Measurements from ENCODE around the gene FOXB1.

The FOXB1 gene

GRCh38 chr15:60004009-60004845 is at the start of gene FOXB1:
FOXB1 (plus strand) TSS chr15:60004311; CDS start chr15:60004964, 653 bp downstream.
- DNase-seq: no peak

- no peak for DNase-seq
Measured at GRCh38 chr15:59958288-59958687, 45.8 kb upstream of the FOXB1 start.

- DNase-seq: no peak
Measured at GRCh38 chr15:59960318-59960717, 43.8 kb upstream of the FOXB1 start.

GRCh38 chr15:59963322-59963721 is 40.8 kb upstream of the FOXB1 start:
- no peak for DNase-seq

- no peak for DNase-seq
Measured at GRCh38 chr15:59963925-59964324, 40.2 kb upstream of the FOXB1 start.

- DNase-seq: no peak
Measured at GRCh38 chr15:59965741-59966140, 38.4 kb upstream of the FOXB1 start.

GRCh38 chr15:59966262-59966661 is 37.8 kb upstream of the FOXB1 start:
- no peak for DNase-seq

GRCh38 chr15:59968314-59968713 is 35.8 kb upstream of the FOXB1 start:
- no peak for DNase-seq

- no peak for DNase-seq
Measured at GRCh38 chr15:59972241-59972640, 31.9 kb upstream of the FOXB1 start.

- DNase-seq: peak; percentile 38
Measured at GRCh38 chr15:59976480-59977271, 27.4 kb upstream of the FOXB1 start.

- DNase-seq: no peak
Measured at GRCh38 chr15:59991834-59992233, 12.3 kb upstream of the FOXB1 start.

- DNase-seq: no peak
Measured at GRCh38 chr15:59993041-59993750, 10.9 kb upstream of the FOXB1 start.

GRCh38 chr15:59993950-59994401 is 10.1 kb upstream of the FOXB1 start:
- no peak for DNase-seq

GRCh38 chr15:59994526-59994887 is 9.6 kb upstream of the FOXB1 start:
- DNase-seq: no peak

GRCh38 chr15:59994888-59995557 is 9.1 kb upstream of the FOXB1 start:
- DNase-seq: no peak

- DNase-seq: no peak
Measured at GRCh38 chr15:59995568-59996297, 8.4 kb upstream of the FOXB1 start.

GRCh38 chr15:59996298-59997041 is 7.6 kb upstream of the FOXB1 start:
- DNase-seq: no peak

GRCh38 chr15:59997070-59997701 is 6.9 kb upstream of the FOXB1 start:
- DNase-seq: peak; percentile 61

GRCh38 chr15:59998305-59998949 is 5.7 kb upstream of the FOXB1 start:
- DNase-seq: no peak

GRCh38 chr15:59998950-59999611 is 5.0 kb upstream of the FOXB1 start:
- DNase-seq: no peak

All from activated naive CD4-positive, alpha-beta T cell treated with Interleukin-2 at 50 U/mL for 16 hours (primary cell).